ENCODE measurements around the gene YWHAQ.

Gene YWHAQ

GRCh38 chr2:9656270-9656766 lies 25.5 kb upstream of the YWHAQ start:
- intact Hi-C loops (cut with DNase I): no loop called here
- DNase-seq: no peak

GRCh38 chr2:9655441-9656269 lies 24.9 kb upstream of the YWHAQ start:
- intact Hi-C loops (cut with DNase I): no loop called here
- no peak for DNase-seq

GRCh38 chr2:9654452-9655100 lies 23.8 kb upstream of the YWHAQ start:
- intact Hi-C loops (cut with DNase I): no loop called here
- DNase-seq: no peak

GRCh38 chr2:9653485-9654271 lies 22.9 kb upstream of the YWHAQ start:
- DNase-seq: peak in 1 of 10 donors; percentile 32
- intact Hi-C loops (cut with DNase I): no loop called here

GRCh38 chr2:9652898-9653479 lies 22.2 kb upstream of the YWHAQ start:
- DNase-seq: peak in 1 of 10 donors; percentile 29
- intact Hi-C loops (cut with DNase I): no loop called here

GRCh38 chr2:9652267-9652666 lies 21.5 kb upstream of the YWHAQ start:
- intact Hi-C loops (cut with DNase I): no loop called here
- DNase-seq: no peak

- no peak for DNase-seq
- intact Hi-C loops (cut with DNase I): no loop called here
Observed at GRCh38 chr2:9650119-9650821, 19.5 kb upstream of the YWHAQ start.

GRCh38 chr2:9649261-9649660 lies 18.5 kb upstream of the YWHAQ start:
- intact Hi-C loops (cut with DNase I): no loop called here
- no peak for DNase-seq

- intact Hi-C loops (cut with DNase I): no loop called here
- DNase-seq: no peak
Observed at GRCh38 chr2:9648821-9649220, 18.0 kb upstream of the YWHAQ start.

- intact Hi-C loops (cut with DNase I): no loop called here
- no peak for DNase-seq
Observed at GRCh38 chr2:9647884-9648283, 17.1 kb upstream of the YWHAQ start.

GRCh38 chr2:9646196-9647030 lies 15.6 kb upstream of the YWHAQ start:
- intact Hi-C loops (cut with DNase I): no loop called here
- no peak for DNase-seq

- DNase-seq: no peak
- intact Hi-C loops (cut with DNase I): no loop called here
Observed at GRCh38 chr2:9644603-9645002, 13.8 kb upstream of the YWHAQ start.

GRCh38 chr2:9644021-9644420 lies 13.2 kb upstream of the YWHAQ start:
- no peak for DNase-seq
- intact Hi-C loops (cut with DNase I): no loop called here

GRCh38 chr2:9641641-9642040 lies 10.8 kb upstream of the YWHAQ start:
- intact Hi-C loops (cut with DNase I): no loop called here
- DNase-seq: no peak

GRCh38 chr2:9640403-9641104 lies 9.8 kb upstream of the YWHAQ start:
- intact Hi-C loops (cut with DNase I): no loop called here
- DNase-seq: no peak

GRCh38 chr2:9639740-9640343 lies 9.0 kb upstream of the YWHAQ start:
- intact Hi-C loops (cut with DNase I): loop anchor here (10.0 kb wide), 1 partner anchor 125 kb away; no protein-coding TSS in a partner anchor

GRCh38 chr2:9639000-9639602 lies 8.3 kb upstream of the YWHAQ start:
- intact Hi-C loops (cut with DNase I): loop anchor here (10.0 kb wide), 1 partner anchor 126 kb away; no protein-coding TSS in a partner anchor
- DNase-seq: no peak

More at GRCh38 chr2:9639740-9640343, 9.0 kb upstream of the YWHAQ start:
- DNase-seq: no peak

Measured in posterior cingulate gyrus (tissue), 11 donors.